HG03469 (cell line): Measurements from ENCODE around the gene DACT3.

Source experiments
- ATAC-seq: cut with Tn5 transposase; IDR thresholded peaks from one replicate; pipeline ENCODE4 v1.9.1; 2021; ENCODE audit warnings: mild to moderate bottlenecking, moderate library complexity, moderate number of reproducible peaks; ENCODE audit not compliant: unreplicated experiment

The DACT3 gene

DNA sequence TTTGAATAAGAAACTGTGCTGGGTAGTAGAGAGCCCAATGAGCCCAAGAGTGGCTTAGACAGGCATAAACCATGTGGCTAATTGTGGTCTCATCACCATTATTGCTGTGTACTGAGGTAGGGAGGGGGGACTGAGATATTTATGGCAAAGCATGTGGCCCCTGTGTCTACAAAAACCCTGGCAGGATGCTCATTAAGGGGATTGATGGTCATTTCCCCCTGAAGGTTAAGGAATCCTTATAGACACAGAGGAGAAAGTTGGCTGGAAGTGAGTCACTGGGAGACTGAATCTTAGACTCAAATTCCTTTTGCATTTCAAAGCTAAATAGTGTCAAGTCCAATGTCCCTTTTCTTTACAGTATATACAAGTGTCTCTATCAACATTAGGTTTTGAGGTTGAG, 9.8 kb upstream of the DACT3 start:
- no peak for ATAC-seq

DNA sequence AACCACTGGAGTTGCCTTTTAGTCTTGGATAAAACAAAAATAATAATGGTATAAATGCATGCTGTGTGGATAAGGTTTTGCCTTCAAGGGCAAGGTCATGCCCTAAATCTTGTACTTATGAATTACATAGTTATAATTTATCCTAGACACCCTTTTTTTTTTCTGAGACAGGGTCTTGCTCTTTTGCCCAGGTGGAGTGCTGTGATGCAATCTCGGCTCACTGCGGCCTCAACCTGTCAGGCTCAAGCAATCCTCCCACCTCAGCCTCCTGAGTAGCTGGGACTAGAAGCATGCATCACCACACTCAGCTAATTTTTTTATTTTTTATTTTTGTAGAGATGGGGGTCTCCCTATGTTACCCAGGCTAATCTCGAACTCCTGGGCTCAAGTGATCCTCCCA, 7.7 kb upstream of the DACT3 start:
- ATAC-seq = no peak

DNA sequence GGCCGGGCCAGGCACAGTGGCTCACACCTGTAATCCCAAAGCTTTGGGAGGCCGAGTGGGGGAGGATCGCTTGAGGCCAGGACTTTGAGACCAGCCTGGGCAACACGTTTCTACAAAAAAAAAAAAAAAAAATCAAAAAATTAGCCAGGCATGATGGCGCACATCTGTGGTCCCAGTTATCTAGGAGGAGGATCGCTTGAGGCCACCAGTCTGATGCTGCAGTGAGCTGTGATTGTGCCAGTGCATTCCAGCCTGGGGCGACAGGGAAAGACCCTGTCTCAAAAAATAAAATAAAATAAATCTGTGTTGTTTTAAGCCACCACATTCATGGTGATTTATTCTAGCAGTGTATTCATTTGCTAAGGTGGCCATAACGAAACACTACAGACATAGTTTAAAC, 4.1 kb upstream of the DACT3 start:
- no peak for ATAC-seq

DNA sequence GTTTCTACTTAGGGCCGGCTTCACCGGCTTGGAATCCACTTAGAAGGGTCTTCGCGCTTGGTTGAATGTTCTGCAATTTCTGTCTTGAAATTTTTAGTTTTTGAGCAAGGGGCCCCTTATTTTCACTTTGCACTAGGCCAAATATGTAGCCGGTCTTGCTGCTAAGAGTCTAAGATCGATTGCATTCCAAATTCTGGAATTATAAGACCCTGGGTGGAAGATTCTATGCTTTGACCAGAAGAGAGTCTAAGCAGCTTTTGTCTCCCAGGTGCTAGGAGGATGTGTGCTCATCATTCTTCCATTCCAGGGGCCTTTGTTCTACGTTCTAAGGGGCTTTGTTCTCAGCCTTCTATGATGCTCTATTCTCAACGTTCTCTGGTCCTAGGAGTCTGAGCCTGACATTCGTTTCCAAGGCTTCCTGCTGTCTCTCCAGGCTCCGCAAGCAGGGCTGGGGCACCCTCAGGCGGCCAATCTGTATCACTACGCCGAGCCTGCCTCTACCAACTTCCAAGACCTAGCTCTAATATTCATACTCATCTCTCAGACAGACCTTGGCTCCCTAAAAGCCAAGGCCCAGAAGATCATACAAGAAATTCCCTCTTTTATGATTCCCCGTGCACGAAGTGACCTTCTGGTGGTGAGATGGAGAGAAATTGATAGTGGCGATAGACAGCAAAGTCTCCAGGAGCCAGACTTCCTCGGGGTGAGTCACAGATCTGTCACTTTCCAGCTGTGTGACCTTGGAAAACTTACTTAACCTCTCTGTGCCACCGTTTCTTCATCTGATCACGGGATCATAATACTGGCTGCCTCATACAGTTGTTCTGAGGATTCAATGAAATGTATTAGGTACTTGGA, 982 bp upstream of the DACT3 start:
- ATAC-seq = no peak

DNA sequence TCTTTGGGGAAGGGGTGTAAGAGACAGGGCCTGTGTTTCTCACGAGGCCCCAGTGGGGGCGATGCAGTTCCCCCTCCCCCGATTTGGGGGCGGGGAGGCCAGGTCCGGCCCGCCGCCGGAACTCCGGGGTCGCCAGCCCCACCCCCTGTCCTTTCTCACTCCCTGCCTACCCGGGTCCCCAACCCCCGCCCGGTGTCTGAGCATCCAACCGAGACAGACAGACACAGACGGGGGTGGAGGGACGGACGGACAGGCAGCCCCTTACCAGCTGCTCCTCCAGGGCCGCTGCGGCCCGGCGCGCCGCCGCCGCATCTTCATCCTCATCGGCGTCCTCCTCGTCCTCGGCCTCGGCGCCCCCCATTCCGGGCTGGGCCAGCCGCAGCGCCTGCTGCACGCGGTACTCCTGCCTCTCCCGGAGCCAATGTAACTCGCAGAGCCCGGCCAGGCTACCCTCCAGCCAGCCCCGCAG, 397 bp downstream of the DACT3 start:
- no peak for ATAC-seq

DNA sequence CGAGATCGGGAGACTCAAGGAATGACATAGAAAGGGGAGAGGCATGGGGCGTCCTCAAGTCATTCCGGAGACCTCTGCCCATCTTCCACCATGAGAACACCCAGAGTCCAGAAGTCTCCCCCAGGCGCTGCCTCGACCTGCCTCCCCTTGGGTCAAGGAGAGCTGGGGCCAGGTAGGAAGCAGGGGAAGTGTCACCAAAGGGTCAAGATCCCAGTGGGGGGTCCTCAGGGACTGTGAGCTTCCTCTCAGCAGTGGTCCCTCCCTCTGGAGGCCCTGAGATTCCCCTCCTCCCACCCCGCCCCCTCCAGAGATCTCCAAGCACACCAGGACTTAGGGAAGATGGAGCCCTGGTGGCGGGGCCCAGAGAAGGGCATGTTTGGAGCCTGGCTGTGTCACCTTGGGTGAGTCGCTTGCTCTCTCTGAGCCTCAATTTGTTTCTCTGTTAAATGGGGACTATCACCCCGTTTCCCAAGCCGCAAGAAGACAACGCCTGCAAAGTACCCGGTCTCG, 919 bp downstream of the DACT3 start:
- no peak for ATAC-seq

DNA sequence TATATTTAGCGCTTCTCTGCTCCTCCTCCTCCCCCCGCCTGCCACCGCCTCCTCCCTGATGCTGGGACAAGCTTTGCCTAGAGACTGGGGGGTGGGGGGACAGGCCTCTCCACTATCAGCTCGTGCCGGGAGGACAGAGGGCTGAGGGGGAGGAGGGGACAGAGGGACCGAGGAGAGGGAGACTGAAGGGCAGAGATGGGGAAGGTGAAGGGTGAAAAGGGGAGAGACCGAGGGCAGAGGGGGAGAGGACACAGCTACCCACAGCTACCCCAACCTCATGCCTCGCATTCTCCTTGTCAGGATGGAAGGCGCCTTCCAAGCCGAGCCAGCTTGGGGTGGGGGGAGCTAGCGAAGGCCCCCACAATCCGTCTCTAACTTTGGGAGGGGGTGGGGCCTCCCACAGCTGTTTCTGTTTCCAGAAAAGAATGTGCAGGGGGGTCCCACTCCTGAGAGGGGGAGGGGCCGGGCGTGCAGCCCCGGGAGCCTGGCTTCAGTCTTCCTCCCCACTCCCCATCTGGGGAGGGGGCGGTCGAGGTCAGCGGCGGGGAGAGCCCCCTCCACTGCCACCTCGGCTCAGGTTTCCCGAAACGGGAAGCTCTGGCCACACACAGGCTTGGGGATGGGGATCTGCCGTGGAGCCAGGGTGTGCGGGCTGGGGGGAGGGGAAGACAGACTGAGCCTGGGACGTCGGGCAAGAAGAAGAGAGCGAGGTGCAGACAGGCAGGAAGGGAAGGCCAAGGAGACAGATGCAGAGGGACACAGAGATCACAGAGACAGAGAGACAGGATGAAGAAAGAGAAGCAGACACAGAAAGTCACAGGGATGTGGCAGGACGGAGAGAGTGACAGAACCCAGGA, 1.6 kb downstream of the DACT3 start:
- no peak for ATAC-seq

DNA sequence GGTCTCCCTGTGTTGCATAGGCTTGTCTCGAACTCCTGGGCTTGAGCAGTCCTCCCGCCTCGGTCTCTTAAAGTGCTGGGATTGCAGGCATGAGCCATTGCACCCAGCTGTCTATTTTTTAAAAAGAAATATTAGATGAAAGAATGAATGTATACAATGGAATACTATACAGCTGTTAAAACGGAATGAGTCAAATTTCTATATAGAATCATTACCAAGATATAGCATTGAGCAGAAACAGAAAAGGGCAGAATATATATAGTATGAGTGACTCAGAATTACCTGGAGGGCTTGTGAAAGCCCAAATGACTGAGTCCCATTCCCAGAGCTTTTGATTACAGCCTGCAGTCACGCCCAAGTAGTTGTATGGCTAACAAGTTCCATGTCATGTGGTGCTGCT, 4.4 kb downstream of the DACT3 start:
- ATAC-seq = no peak

DNA sequence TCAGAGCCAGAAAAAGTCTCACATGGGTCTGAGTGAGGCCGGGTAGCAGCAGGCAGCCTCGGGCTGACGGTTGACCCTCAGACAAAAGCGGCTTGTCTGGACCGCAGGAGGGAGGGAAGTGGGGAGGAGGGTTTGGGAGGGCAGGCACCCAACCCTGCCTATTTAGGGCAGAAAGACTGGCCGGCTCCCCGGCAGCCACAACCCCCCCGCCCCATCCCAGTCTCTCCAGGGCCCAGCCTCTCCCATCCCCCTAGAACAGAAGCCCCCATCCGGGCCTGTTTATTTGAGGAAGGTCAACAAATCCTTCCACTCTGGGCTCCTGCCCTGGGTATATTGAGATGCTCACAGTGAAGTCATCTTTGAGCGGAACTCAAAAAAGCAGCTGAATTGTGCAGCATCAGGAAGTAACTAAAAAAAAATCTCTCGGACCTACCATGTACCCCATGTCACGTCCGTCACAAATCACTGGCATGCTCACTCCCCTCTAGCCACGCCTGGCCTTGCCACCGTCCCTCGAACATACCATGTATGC, 6.3 kb downstream of the DACT3 start:
- ATAC-seq = no peak

DNA sequence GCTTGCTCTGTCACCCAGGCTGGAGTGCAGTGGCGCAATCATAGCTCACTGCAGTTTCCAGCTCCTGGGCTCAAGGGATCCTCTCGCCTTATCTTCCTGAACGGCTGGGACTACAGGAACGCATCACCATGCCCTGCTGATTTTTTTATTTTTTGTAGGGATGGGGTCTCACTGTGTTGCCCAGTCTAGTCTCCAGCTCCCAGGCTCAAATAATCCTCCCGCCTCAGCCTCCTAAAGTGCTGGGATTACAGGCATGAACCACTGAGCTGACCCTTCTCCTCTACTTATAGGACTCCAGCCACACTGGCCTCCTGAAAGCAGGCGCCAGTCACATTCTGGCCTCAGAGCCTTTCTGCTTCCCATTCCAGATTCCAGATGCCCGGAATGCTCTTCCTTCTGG, 10.5 kb downstream of the DACT3 start:
- no peak for ATAC-seq

DNA sequence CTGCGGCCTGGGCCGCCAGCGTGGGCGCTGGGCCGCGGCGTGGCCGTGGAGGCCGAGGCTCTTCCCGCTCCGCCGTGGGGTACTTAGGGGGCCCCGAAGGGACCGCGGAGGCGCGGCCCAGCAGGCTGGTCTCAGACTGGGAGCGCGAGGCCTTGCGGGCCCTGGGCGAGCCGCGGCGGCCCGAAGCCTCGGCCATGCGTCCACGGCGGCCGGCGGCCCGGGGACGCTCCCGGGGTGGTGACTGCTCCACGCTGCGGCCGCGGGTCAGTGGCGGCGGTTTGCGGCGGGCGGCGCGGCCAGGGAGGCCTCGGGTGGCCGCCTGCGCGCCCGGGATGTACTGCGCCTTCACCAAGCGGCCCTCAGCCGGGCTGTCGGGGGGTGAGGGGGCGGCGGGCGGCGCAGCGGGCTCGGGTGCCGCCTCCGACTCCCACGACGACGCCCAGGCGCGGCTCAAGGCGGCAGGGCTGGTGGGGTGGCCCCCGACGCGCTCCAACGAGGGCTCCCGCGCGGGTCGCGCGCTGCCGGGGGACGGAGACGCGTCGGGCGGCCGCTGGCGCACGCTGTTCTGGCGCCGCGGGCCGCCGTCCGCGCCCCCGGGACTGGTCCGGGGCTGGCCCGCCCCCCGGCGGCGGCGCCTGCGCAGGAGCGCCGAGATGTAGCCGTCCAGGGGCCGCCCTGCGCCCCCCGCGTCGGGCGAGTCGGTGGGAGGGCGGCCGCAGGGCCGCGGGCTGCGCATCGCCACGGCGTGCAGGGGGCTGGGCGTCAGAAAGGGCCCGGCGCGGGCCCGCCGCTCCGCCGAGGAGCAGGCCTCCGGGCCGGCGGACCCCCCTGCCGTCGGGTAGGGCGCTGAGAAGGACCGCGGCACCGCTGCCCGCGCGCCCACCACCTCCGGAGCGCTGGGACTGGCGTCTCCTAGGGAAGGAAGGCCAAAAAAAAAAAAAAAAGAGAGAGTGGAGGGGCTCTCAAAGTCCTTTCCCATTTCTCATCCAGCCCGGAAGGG, 11.7 kb downstream of the DACT3 start:
- no peak for ATAC-seq

DNA sequence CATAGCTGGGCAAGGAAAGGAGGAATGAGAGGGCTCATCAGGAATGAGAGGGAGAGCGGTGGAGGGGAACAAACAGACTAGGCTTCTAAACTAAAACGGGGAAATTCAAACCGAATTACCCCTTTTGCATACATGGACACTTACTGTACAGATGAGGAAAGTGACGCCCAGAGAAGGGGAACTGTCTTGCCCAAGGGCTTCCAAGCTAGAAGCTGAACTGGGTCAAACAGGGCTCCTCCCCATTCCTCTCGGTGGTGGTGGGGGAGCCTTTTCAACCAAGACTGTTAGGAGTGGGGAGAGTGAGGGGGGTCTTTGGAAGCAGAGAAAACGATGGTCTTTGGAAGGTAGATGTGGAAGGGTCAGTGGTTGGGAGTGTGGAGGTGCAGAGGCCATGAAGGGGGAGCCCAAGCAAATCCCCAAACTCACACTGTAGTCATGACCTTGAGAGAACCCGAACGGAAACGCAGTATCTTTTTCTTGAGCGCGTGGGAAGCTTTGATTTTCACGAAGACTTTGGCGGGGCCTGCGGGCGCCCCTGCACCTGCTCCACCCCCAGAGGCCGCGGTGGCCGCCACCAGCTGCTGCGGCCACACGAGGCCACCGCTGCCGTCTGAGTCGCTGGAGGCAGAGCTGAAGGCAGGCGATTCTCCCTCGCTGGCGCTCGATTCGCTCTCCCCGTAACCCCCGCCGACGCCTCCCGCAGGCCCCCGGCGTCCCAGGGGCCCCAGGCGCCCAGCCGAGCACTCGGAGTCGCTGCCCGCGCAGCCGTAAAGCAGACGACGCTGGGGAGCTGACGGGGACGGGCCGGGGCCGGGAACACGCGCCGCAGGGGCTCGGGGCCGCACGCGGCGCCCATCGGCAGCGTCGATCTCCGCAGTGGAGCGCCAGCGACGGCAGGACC, 12.7 kb downstream of the DACT3 start:
- ATAC-seq = no peak

DNA sequence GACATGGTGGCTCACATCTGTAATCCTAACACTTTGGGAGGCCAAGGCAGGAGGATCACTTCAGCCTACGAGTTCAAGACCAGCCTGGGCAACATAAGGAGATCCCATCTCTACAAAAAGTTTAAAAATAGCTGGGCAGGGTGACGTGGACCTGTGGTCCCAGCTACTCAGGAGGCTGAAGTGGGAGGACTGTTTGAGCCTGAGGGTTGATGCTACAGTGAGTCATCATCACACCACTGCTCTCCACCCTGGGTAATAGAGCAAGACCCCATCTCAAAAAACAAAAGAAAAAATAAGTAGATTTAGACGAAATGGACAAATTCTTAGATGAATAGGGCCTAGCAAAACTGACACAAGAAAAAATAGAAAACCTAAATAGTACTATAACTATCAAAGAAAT, 14.6 kb downstream of the DACT3 start:
- ATAC-seq = no peak

DNA sequence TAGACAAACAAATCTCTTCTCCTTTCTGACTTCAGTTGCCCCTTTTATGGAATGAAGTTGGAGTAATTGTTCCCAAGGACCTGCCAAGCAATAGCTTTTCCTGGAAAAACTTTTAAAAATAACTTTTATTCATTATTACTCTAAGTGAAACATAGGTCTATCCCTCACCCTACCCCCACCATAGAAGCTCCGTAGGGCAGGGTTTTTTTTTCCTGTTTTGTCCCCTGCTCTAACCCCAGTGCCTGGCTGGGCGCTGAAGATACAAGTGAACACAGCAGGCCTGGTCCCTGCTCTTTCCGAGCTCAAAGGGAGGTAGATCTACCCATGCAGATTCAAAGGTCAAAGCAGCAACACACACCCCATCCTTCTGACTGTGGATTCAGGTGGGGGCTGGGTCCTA, 16.3 kb downstream of the DACT3 start:
- no peak for ATAC-seq

DNA sequence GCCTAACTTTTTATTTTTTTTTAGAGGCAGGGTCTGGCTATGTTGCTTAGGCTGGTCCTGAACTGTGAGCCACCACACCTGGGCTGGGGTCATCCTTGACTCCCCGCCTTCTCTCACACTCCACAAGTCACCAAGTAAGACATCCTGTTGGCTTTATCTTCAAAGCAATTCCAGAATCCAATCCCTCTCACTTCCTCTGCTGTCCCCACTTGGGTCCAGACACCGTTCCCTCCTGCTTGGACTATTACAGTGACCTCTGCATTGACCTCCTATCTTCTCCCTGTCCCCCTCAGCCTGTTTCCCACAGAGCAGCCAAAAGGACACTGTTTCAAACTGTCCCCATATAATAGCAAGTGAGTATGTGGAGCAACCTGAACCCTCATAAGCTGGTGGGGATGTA, 20.3 kb downstream of the DACT3 start:
- ATAC-seq = no peak

DNA sequence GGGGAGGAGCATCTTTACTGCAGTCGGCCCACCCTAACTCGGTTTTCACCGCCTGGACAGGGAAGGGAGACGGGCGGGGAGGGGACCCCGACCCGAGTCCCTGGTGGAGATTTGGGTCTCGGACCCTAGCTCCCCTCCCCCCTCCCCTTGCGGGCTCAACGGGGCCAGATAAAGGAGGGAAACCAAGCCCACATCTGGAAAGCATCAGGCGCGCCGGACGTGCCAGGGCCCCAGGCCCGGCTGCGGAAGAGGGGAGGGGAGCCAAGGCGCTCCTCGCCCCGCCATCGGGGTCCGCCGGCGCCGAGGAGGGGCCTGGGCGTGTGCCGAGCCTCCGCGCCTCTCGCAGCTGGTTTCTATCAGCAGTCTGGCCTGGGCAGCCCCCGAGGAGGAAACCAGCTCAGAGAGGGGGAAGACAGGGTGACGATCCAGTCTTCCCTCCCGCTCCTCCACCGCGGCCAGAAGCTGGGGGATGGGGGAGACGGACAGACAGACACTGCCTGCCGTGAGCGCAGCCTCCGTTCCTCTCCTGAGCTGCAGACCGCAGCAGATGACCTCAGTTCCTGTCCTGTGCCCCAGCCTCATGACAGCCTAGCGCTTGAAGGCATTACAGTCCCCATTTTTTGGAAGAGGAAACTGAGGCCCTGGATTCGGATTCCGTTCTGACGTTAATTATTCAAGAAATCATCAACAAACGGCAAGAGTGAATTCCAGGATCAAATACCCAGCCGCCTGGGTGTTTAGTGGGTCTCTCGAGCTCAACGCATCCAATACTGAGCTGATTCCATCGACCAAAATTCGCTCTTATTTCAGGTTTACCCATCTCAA, 21.4 kb downstream of the DACT3 start:
- no peak for ATAC-seq

DNA sequence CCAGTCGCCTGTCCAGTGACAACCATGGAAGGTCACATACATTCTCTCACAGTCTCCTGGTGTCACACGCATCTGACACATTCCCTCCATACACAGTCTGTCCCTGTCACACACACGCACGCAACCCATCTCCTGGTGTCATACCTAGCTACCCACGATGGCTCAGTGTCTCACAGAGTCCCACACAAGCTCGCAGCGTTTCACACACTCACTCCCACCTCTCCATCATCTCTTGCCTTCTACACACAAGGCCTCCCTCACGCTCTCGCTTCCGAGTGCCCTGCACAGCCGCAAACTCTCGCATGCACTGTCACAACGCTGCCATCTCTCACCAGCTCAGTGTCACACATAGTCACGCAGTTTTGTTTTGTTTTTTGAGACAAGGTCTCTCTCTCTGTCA, 23.8 kb downstream of the DACT3 start:
- ATAC-seq = no peak
